Activated CD8-positive, alpha-beta memory T cell treated with anti-CD3 and anti-CD28 coated beads, Interleukin-2, amount 10 ng/mL, durations not matched to agents 7 days and 5 days (primary cell): ENCODE measurements around the gene DUSP16. TPM values are rescaled to one million over a fixed set of nuclear protein-coding genes. Genes with fewer than 3 reads are reported as not detected.
A peak's percentile ranks its signal among the peaks of the same experiment; 100 is the strongest.
"Not testable (repeated sequence)": the region's sequence is repeated elsewhere in the genome, so short reads cannot be mapped to it uniquely, and the experiment has no call there.

ENCODE experiments used
- ATAC-seq: fragments of 150-1000 bp; cut with Tn5 transposase; one replicate; pipeline ENCODE4 v1.10.0; 2021; ENCODE audit warnings: moderate library complexity
- CTCF ChIA-PET: fragments of 350-600 bp; sonication (Branson Sonifier 250); formaldehyde crosslinking; loops from one replicate; lab custom pipeline; 2021; ENCODE audit warnings: antibody characterized with exemption; lab: Charles Lee
- DNase-seq: peaks from one replicate; pipeline ENCODE4 v3.0.0-alpha.2; 2020
- H3K27ac Mint-ChIP-seq: one replicate; pipeline ENCODE4 v1.8.0; 2021; ENCODE audit warnings: mild to moderate bottlenecking, mixed read lengths
- H3K27me3 Mint-ChIP-seq: one replicate; pipeline ENCODE4 v1.8.0; 2021; ENCODE audit warnings: mixed read lengths
- H3K36me3 Mint-ChIP-seq: one replicate; pipeline ENCODE4 v1.8.0; 2021; ENCODE audit warnings: mild to moderate bottlenecking, mixed read lengths
- H3K4me1 Mint-ChIP-seq: one replicate; pipeline ENCODE4 v1.8.0; 2021; ENCODE audit warnings: mixed read lengths
- H3K4me3 Mint-ChIP-seq: one replicate; pipeline ENCODE4 v1.8.0; 2021; ENCODE audit warnings: mild to moderate bottlenecking, moderate library complexity, mixed read lengths
- H3K9me3 Mint-ChIP-seq: one replicate; pipeline ENCODE4 v1.8.0; 2022; ENCODE audit warnings: low read depth, mixed read lengths
- total RNA-seq, 2 experiments: library from RNA; stranded (reverse); gene quantifications; one replicate each; pipeline ENCODE4 v1.2.3, GENCODE V29; 2021

Gene DUSP16
- total RNA-seq, result 10 to 100 TPM; 43.0 to 69.0 TPM

GRCh38 chr12:12562585-12563261 lies at the start of gene DUSP16:
DUSP16 (minus strand) TSS chr12:12562863; CDS start chr12:12521098, 41,765 bp downstream.
- H3K4me3 Mint-ChIP-seq, result peak within 1 kb of the TSS; percentile 81

GRCh38 chr12:12612358-12612757 lies 49.7 kb upstream of the DUSP16 start:
- H3K4me3 Mint-ChIP-seq, result peak overlapping the region; percentile 82
- H3K27me3 Mint-ChIP-seq, result no peaks in the 10 kb centered on the region
- peaks cover 17% of the 10 kb centered on the region for H3K36me3 Mint-ChIP-seq
- H3K27ac Mint-ChIP-seq, result peak overlapping the region; percentile 95
- CTCF ChIA-PET, result interaction anchor here (1.0 to 1.4 kb wide), 5 partner anchors 30 to 125 kb away, joined by 3 to 6 read pairs (median 4); no protein-coding TSS in a partner anchor
- H3K4me1 Mint-ChIP-seq, result peaks cover 55% of the 10 kb centered on the region
- H3K9me3 Mint-ChIP-seq, result no peaks in the 10 kb centered on the region
- ATAC-seq, result peak; percentile 15
- DNase-seq, result peak; percentile 47

More at GRCh38 chr12:12562585-12563261, at the start of gene DUSP16:
- CTCF ChIA-PET, result interaction anchor here (0.8 to 2.7 kb wide), 19 partner anchors 10 to 235 kb away, joined by 3 to 41 read pairs (median 5); partner anchors contain the start of gene GPR19
- peak; percentile 91 for DNase-seq
- H3K9me3 Mint-ChIP-seq, result no peaks in the 10 kb centered on the region
- ATAC-seq, result peak; percentile 89
- H3K4me1 Mint-ChIP-seq, result peaks cover 38% of the 10 kb centered on the region
- H3K27me3 Mint-ChIP-seq, result no peaks in the 10 kb centered on the region
- H3K27ac Mint-ChIP-seq, result peak within 1 kb of the TSS; percentile 95
- peaks cover 21% of the 10 kb centered on the region for H3K36me3 Mint-ChIP-seq

GRCh38 chr12:12611512-12612306 lies 49.0 kb upstream of the DUSP16 start, which contains the start of gene CREBL2:
CREBL2 (plus strand) TSS chr12:12611876; CDS start chr12:12612173, 297 bp downstream.
- Mint-ChIP-seq H3K4me1 (peaks cover 55% of the 10 kb centered on the region), H3K36me3 (peaks cover 13% of the 10 kb centered on the region), H3K27ac (peak within 1 kb of the TSS; percentile 95), H3K4me3 (peak within 1 kb of the TSS; percentile 82), H3K9me3 (no peaks in the 10 kb centered on the region), H3K27me3 (no peaks in the 10 kb centered on the region)
- DNase-seq, result peak; percentile 89
- CTCF ChIA-PET, result interaction anchor here (1.0 to 1.4 kb wide), 7 partner anchors 31 to 235 kb away, joined by 3 to 9 read pairs (median 4); no protein-coding TSS in a partner anchor
- ATAC-seq, result peak; percentile 89

- Mint-ChIP-seq H3K27me3 (no peaks in the 10 kb centered on the region), H3K4me1 (peaks cover 54% of the 10 kb centered on the region), H3K36me3 (peaks cover 11% of the 10 kb centered on the region), H3K9me3 (no peaks in the 10 kb centered on the region), H3K27ac (peak overlapping the region; percentile 95), H3K4me3 (peak overlapping the region; percentile 82)
- DNase-seq (no peak), ATAC-seq (no peak)
- CTCF ChIA-PET, result no interaction called here
These were observed 48.0 kb upstream of the DUSP16 start for GRCh38 chr12:12610711-12611110.

GRCh38 chr12:12609692-12610091 lies 47.0 kb upstream of the DUSP16 start:
- Mint-ChIP-seq H3K27ac (no peak overlapping the region), H3K4me3 (no peak overlapping the region), H3K4me1 (peaks cover 54% of the 10 kb centered on the region), H3K9me3 (no peaks in the 10 kb centered on the region), H3K27me3 (no peaks in the 10 kb centered on the region), H3K36me3 (peaks cover 11% of the 10 kb centered on the region)
- CTCF ChIA-PET, result interaction anchor here (1.0 kb wide), 1 partner anchor 233 kb away, joined by 4 read pairs; no protein-coding TSS in a partner anchor
- ATAC-seq (no peak), DNase-seq (no peak)

- peaks cover 6% of the 10 kb centered on the region for H3K36me3 Mint-ChIP-seq
- H3K27ac Mint-ChIP-seq, result peak overlapping the region; percentile 50
- H3K4me1 Mint-ChIP-seq, result peaks cover 48% of the 10 kb centered on the region
- ATAC-seq (no peak), DNase-seq (peak; percentile 51)
- CTCF ChIA-PET, result interaction anchor here (0.9 to 1.3 kb wide), 4 partner anchors 18 to 232 kb away, joined by 3 to 4 read pairs (median 3); no protein-coding TSS in a partner anchor
- no peaks in the 10 kb centered on the region for H3K9me3 Mint-ChIP-seq
- H3K4me3 Mint-ChIP-seq, result peak overlapping the region; percentile 7
- no peaks in the 10 kb centered on the region for H3K27me3 Mint-ChIP-seq
These were observed 45.9 kb upstream of the DUSP16 start for GRCh38 chr12:12608557-12608957.

- ATAC-seq (no peak), DNase-seq (no peak)
- peak overlapping the region; percentile 81 for H3K27ac Mint-ChIP-seq
- no peaks in the 10 kb centered on the region for H3K9me3 Mint-ChIP-seq
- H3K4me3 Mint-ChIP-seq, result no peak overlapping the region
- peaks cover 3% of the 10 kb centered on the region for H3K36me3 Mint-ChIP-seq
- H3K4me1 Mint-ChIP-seq, result peaks cover 41% of the 10 kb centered on the region
- CTCF ChIA-PET, result interaction anchor here (0.9 to 1.3 kb wide), 8 partner anchors 9 to 240 kb away, joined by 3 to 6 read pairs (median 3); partner anchors contain the start of gene DUSP16
- no peaks in the 10 kb centered on the region for H3K27me3 Mint-ChIP-seq
These were observed 44.3 kb upstream of the DUSP16 start for GRCh38 chr12:12606781-12607589.

- Mint-ChIP-seq H3K4me3 (no peak overlapping the region), H3K27me3 (peaks cover 6% of the 10 kb centered on the region), H3K36me3 (peaks cover 3% of the 10 kb centered on the region), H3K4me1 (peaks cover 27% of the 10 kb centered on the region), H3K27ac (no peak overlapping the region), H3K9me3 (no peaks in the 10 kb centered on the region)
- ATAC-seq (no peak), DNase-seq (no peak)
- CTCF ChIA-PET, result interaction anchor here (1.0 kb wide), 1 partner anchor 117 kb away, joined by 3 read pairs; no protein-coding TSS in a partner anchor
These were observed 42.1 kb upstream of the DUSP16 start for GRCh38 chr12:12604740-12605139.

- CTCF ChIA-PET, result no interaction called here
- no peak overlapping the region for H3K27ac Mint-ChIP-seq
- H3K9me3 Mint-ChIP-seq, result no peaks in the 10 kb centered on the region
- H3K4me1 Mint-ChIP-seq, result peaks cover 2% of the 10 kb centered on the region
- DNase-seq (no peak), ATAC-seq (no peak)
- H3K36me3 Mint-ChIP-seq, result no peaks in the 10 kb centered on the region
- H3K4me3 Mint-ChIP-seq, result no peak overlapping the region
- peaks cover 9% of the 10 kb centered on the region for H3K27me3 Mint-ChIP-seq
These were observed 38.0 kb upstream of the DUSP16 start for GRCh38 chr12:12600659-12601058.

- CTCF ChIA-PET, result no interaction called here
- no peaks in the 10 kb centered on the region for H3K36me3 Mint-ChIP-seq
- H3K4me3 Mint-ChIP-seq, result no peak overlapping the region
- ATAC-seq, result no peak
- DNase-seq, result no peak
- H3K9me3 Mint-ChIP-seq, result no peaks in the 10 kb centered on the region
- peaks cover 2% of the 10 kb centered on the region for H3K4me1 Mint-ChIP-seq
- H3K27me3 Mint-ChIP-seq, result peaks cover 9% of the 10 kb centered on the region
- H3K27ac Mint-ChIP-seq, result no peak overlapping the region
These were observed 37.3 kb upstream of the DUSP16 start for GRCh38 chr12:12599750-12600643.

- DNase-seq, result no peak
- Mint-ChIP-seq H3K9me3 (no peaks in the 10 kb centered on the region), H3K4me3 (no peak overlapping the region), H3K36me3 (no peaks in the 10 kb centered on the region), H3K27me3 (peaks cover 9% of the 10 kb centered on the region), H3K4me1 (peaks cover 2% of the 10 kb centered on the region), H3K27ac (no peak overlapping the region)
- CTCF ChIA-PET, result no interaction called here
- no peak for ATAC-seq
These were observed 36.2 kb upstream of the DUSP16 start for GRCh38 chr12:12598864-12599263.

- H3K9me3 Mint-ChIP-seq, ATAC-seq, H3K27ac Mint-ChIP-seq, H3K4me3 Mint-ChIP-seq, H3K4me1 Mint-ChIP-seq, CTCF ChIA-PET, H3K36me3 Mint-ChIP-seq, DNase-seq: not testable (repeated sequence)
- H3K27me3 Mint-ChIP-seq, result peaks cover 11% of the 10 kb centered on the region
These were observed 33.9 kb upstream of the DUSP16 start for GRCh38 chr12:12596598-12596997.
